Heart right ventricle (tissue), 16 donors: Measurements from ENCODE around the gene SHKBP1. TPM values are rescaled to one million over a fixed set of nuclear protein-coding genes. Genes with fewer than 3 reads are reported as not detected.
A peak's percentile ranks its signal among the peaks of the same experiment; 100 is the strongest.

ENCODE experiments used
- ATAC-seq, 8 donors: fragments of 200-7000 bp; cut with Tn5 transposase; one replicate each; pipeline ENCODE4 v1.9.1; 2020; ENCODE audit warnings: mild to moderate bottlenecking in 8 of 8, moderate library complexity in 8 of 8, moderate number of reproducible peaks in 1 of 8
- DNase-seq, 2 donors: peaks; one replicate each; pipeline ENCODE4 v3.0.0-alpha.2; 2020
- H3K27ac ChIP-seq, 10 donors: fragments of 200-600 bp; sonication (generic) in 2 of 10; one replicate each; pipeline versions ENCODE4 v1.5.0 to v1.8.0; 2020 to 2022; ENCODE audit warnings: mild to moderate bottlenecking in 3 of 10
- H3K27me3 ChIP-seq, 7 donors: fragments of 200-600 bp; one replicate each; pipeline ENCODE4 v1.8.0; 2021 to 2022; ENCODE audit warnings: mild to moderate bottlenecking in 2 of 7
- H3K36me3 ChIP-seq, 9 donors: fragments of 200-600 bp; sonication (generic) in 1 of 9; one replicate each; pipeline versions ENCODE4 v1.5.0 to v1.8.0; 2020 to 2022; ENCODE audit warnings: mild to moderate bottlenecking in 2 of 9
- H3K4me1 ChIP-seq, 9 donors: fragments of 200-600 bp; sonication (generic) in 1 of 9; one replicate each; pipeline versions ENCODE4 v1.5.0 to v1.8.0; 2020 to 2022; ENCODE audit warnings: mild to moderate bottlenecking in 4 of 9
- H3K4me3 ChIP-seq, 10 donors: fragments of 200-600 bp; sonication (generic) in 2 of 10; one replicate each; pipeline versions ENCODE4 v1.5.0 to v1.8.0; 2020 to 2022; ENCODE audit warnings: mild to moderate bottlenecking in 7 of 10, moderate library complexity in 2 of 10
- H3K9me3 ChIP-seq, 11 donors: fragments of 200-600 bp in 10 of 11; sonication (generic) in 2 of 11; one replicate each; pipeline versions ENCODE4 v1.5.0 to v1.8.0; 2013 to 2022; ENCODE audit warnings: mild to moderate bottlenecking in 2 of 11, control low read depth in 1 of 11, moderate library complexity in 1 of 11
- WGBS, 2 donors: extraction: QIAGEN DNeasy Blood & Tissue Kit; methylation state at CpG; one replicate each; pipeline ENCODE4 v1.1.7; 2013; ENCODE audit warnings: inconsistent platforms in 1 of 2; 5-methylcytosine and 5-hydroxymethylcytosine counted together
- intact Hi-C, 10 donors: fragments of 100-400 bp; cut with DNase I; formaldehyde crosslinking; loops; one replicate each; pipeline versions ENCODE4 v1.11.1 to v1.14.2; 2022
- polyA plus RNA-seq, 2 donors: library from polyadenylated mRNA; stranded (reverse); fragments of 200-250 nt; gene quantifications; one replicate each; pipeline ENCODE4 v1.2.3, GENCODE V29; 2013
- total RNA-seq, 10 donors: library from RNA; stranded (reverse); fragmentation: NEBNext Ultra II Directional in 3 of 10; extraction: Animal tissue kit (Norgen Biotek cat#: 25700) in 3 of 10; gene quantifications; one replicate each; pipeline versions ENCODE4 v1.2.1 to v1.2.4, GENCODE V29; 2021 to 2023
- TF ChIP-seq, protein P1 (sequence below), 9 donors: fragments of 200-600 bp; sonication (generic) in 2 of 9; IDR thresholded peaks; one replicate each; pipeline versions ENCODE4 v1.5.0 to v1.8.0; 2021 to 2022; ENCODE audit warnings: antibody characterized with exemption in 9 of 9, mild to moderate bottlenecking in 5 of 9, moderate library complexity in 1 of 9
- donor health status: Arrhythmogenic right ventricular cardiomyopathy.
- donor health status: ischemic (EF 13 %, LVEDD 7.1; RV severe dilation, severe dysfunction).
- donor health status: healthy with polysubstance abuse.
- donor health status: DM: no; HTN: yes; CAD: no.
- donor health status: DM: no; HTN: no; CAD: no.
- donor health status: ischemic (EF 25% LVEDD 6.9; RV normal size, moderate dysfunction).
- donor health status: ischemic (EF 25% LVEDD 5.7; RV mildly dilated, moderate dysfunction).
- donor health status: healthy.
- donor health status: DM: yes; HTN: yes; CAD: no.
- donor health status: Ischemic cardiomyopathy.
- donor health status: ischemic (EF 35%, LVEDD 5.7; RV mildly dilated, moderate dysfunction).
- donor health status: nonischemic (EF 11% LVEDD 7.7; RV severe dilation, severe dysfunction).
- donor health status: DM: yes; HTN: yes; CAD: no.
- donor health status: PGD.
- donor health status: ischemic (EF 29% LVEDD 5.4; RV normal size, mild dysfunction).
- donor health status: nonischemic (EF 23%, LVEDD 6.1; RV moderate dilation, normal function).

Gene SHKBP1
- total and polyA plus RNA-seq, 12 donors = 12.0 to 43.1 (median 16.4) TPM

DNA sequence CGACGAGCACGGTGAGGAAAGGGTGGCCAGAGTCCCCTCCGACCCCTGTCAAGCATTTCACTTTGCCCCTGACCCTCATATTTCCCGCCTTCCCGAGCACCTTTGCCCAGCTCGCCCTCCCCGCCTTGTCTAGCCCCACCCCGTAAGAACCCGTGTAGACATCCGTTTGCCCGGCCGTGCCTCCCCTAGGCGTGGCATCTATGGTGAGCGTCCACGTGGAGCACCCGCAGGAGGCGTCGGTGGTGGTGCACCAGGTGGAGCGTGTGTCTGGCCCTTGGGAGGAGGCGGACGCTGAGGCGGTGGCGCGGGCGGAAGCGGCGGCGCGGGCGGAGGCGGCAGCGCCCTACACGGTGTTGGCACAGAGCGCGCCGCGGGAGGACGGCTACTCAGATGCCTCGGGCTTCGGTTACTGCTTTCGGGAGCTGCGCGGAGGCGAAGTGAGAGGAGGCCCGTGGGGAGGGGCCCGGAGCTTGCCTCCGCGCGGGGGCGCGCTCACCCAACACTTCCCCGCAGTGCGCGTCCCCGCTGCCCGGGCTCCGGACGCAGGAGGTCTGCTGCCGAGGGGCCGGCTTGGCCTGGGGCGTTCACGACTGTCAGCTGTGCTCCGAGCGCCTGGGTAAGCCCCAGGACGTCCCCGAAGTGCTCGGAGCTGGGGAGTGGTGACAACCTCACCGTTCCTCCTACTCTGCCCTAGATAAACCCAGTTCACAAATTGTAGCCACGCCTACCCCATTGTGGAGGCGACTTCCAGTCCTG, 28.7 kb downstream of the SHKBP1 start:
- Histone ChIP-seq H3K36me3 (no peaks in the 10 kb centered on the region), H3K4me3 (peak overlapping the region; percentile 2 to 79 (median 53)), H3K4me1 (peaks cover 26 to 87% (median 70%) of the 10 kb centered on the region in 9 donors), H3K9me3 (no peaks in the 10 kb centered on the region), H3K27ac (peak overlapping the region; percentile 17 to 96 (median 81)), H3K27me3 (peaks cover 0 to 55% (median 0%) of the 10 kb centered on the region in 7 donors)
- 2 to 9% methylated on average over 69 to 71 of the region's 71 CpGs for WGBS, 2 donors
- TF ChIP-seq, protein P1, sequence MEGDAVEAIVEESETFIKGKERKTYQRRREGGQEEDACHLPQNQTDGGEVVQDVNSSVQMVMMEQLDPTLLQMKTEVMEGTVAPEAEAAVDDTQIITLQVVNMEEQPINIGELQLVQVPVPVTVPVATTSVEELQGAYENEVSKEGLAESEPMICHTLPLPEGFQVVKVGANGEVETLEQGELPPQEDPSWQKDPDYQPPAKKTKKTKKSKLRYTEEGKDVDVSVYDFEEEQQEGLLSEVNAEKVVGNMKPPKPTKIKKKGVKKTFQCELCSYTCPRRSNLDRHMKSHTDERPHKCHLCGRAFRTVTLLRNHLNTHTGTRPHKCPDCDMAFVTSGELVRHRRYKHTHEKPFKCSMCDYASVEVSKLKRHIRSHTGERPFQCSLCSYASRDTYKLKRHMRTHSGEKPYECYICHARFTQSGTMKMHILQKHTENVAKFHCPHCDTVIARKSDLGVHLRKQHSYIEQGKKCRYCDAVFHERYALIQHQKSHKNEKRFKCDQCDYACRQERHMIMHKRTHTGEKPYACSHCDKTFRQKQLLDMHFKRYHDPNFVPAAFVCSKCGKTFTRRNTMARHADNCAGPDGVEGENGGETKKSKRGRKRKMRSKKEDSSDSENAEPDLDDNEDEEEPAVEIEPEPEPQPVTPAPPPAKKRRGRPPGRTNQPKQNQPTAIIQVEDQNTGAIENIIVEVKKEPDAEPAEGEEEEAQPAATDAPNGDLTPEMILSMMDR (IDR thresholded peaks at IDR 0.05) = peak in 7 of 9 donors; percentile 8 to 53 (median 33)
- DNase-seq (peak; percentile 61 to 76), ATAC-seq (peak in 7 of 8 donors; percentile 0 to 19 (median 3))
- intact Hi-C loops = loop anchor here in 1 of 10 donors (2.0 kb wide), 1 partner anchor 25 kb away; no protein-coding TSS in a partner anchor

DNA sequence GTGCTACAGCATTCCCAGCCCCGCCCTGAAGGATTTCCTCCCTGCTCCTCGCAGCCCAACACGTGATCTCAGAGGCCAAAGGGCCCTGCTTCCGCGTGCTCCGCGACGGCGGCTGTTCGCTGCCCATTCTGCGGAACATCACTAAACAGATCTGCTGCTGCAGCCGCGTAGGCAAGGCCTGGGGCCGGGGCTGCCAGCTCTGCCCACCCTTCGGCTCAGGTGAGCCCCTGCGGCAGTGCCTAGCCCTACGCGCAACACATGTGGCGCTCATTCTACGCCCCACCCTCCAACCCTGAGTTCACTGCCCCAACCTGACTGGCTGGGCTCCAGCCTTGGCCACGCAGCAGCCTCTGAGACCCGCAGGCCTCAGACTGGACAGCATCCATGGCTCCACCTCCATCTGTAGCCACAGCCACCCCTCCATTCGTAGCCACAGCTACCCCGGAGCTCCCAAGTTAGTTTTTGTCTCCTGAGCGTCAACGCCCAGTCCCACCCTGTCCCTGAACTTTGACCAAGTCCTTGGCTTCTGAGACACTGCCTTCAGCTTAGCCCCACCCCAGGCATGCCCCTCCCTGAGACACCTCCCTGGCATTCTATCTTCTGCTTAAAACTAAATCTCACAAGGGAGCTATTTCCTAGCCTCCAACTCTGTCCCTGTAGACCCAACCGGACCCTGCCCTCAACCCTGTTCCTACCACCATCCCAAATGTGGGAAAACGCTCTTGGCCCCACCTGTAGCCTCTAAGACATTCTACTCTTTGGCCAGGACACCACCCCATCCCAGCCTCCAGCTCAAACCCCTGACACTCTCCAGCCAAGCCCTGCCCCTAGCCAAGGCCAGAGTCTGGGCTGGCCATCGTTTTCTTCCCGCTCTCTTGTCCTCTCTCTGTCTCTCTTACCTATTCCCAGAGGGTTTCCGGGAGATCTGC, 30.9 kb downstream of the SHKBP1 start:
- Histone ChIP-seq H3K27ac (peak overlapping the region in 2 of 10 donors; percentile 31 to 96), H3K4me3 (no peak overlapping the region), H3K4me1 (peaks cover 20 to 81% (median 62%) of the 10 kb centered on the region in 9 donors), H3K9me3 (no peaks in the 10 kb centered on the region), H3K27me3 (peaks cover 0 to 36% (median 0%) of the 10 kb centered on the region in 7 donors), H3K36me3 (peaks cover 0 to 15% (median 0%) of the 10 kb centered on the region in 9 donors)
- 57% methylated on average over 31 of the region's 31 CpGs for WGBS, 2 donors
- no peak for DNase-seq
- TF ChIP-seq, protein P1 (IDR thresholded peaks at IDR 0.05) = no peak
- ATAC-seq = no peak
- intact Hi-C loops = no loop called here

DNA sequence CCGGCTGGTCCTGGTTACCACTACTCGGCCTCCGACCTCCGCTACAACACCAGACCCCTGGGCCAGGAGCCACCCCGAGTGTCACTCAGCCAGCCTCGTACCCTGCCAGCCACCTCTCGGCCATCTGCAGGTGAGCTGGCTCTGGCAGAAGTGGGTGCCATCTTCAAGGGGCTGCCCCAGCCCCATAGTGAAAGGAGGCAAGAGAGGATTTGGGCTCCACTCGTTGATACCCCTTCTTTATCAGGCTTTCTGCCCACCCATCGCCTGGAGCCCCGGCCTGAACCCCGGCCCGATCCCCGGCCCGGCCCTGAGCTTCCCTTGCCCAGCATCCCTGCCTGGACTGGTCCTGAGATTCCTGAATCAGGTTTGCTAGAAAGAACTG, 31.6 kb downstream of the SHKBP1 start:
- 90 to 91% methylated on average over 14 of the region's 14 CpGs for WGBS, 2 donors

More for the DNA sequence above, 31.6 kb downstream of the SHKBP1 start:
- no peaks in the 10 kb centered on the region for H3K9me3 ChIP-seq
- intact Hi-C loops = no loop called here
- no peak overlapping the region for H3K4me3 ChIP-seq
- ATAC-seq (no peak), DNase-seq (no peak)
- peak overlapping the region in 1 of 10 donors; percentile 96 for H3K27ac ChIP-seq
- peaks cover 17 to 78% (median 56%) of the 10 kb centered on the region in 9 donors for H3K4me1 ChIP-seq
- H3K27me3 ChIP-seq = peaks cover 0 to 29% (median 0%) of the 10 kb centered on the region in 7 donors
- TF ChIP-seq, protein P1 (IDR thresholded peaks at IDR 0.05) = no peak
- H3K36me3 ChIP-seq = peaks cover 0 to 20% (median 0%) of the 10 kb centered on the region in 9 donors
